Vagina (tissue), 2 donors: ENCODE data around the gene POLR1B.

Source experiments
- POLR2AphosphoS5 ChIP-seq, 2 donors: sonication (generic); formaldehyde crosslinking; IDR thresholded peaks; one replicate each; pipeline ENCODE4 v1.9.0; 2017; ENCODE audit warnings: antibody characterized with exemption in 2 of 2, mild to moderate bottlenecking in 2 of 2, low read depth in 1 of 2; ENCODE audit not compliant: insufficient read depth in 1 of 2
- TF ChIP-seq, protein P1 (sequence below), 3 experiments: fragments of 450-650 bp in 2 of 3; fragments of 200-600 bp in 1 of 3; sonication (generic) in 1 of 3; IDR thresholded peaks; one replicate each; pipeline ENCODE4 v1.5.1; 2017 to 2019; ENCODE audit warnings: antibody characterized with exemption in 3 of 3, mild to moderate bottlenecking in 2 of 3, moderate library complexity in 2 of 3

GRCh38 chr2:112585873-112586464, 43.7 kb downstream of the POLR1B start:
- TF ChIP-seq, protein P1, sequence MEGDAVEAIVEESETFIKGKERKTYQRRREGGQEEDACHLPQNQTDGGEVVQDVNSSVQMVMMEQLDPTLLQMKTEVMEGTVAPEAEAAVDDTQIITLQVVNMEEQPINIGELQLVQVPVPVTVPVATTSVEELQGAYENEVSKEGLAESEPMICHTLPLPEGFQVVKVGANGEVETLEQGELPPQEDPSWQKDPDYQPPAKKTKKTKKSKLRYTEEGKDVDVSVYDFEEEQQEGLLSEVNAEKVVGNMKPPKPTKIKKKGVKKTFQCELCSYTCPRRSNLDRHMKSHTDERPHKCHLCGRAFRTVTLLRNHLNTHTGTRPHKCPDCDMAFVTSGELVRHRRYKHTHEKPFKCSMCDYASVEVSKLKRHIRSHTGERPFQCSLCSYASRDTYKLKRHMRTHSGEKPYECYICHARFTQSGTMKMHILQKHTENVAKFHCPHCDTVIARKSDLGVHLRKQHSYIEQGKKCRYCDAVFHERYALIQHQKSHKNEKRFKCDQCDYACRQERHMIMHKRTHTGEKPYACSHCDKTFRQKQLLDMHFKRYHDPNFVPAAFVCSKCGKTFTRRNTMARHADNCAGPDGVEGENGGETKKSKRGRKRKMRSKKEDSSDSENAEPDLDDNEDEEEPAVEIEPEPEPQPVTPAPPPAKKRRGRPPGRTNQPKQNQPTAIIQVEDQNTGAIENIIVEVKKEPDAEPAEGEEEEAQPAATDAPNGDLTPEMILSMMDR (IDR thresholded peaks at IDR 0.05): no peak
- no peak for TF ChIP-seq POLR2AphosphoS5 (IDR thresholded peaks at IDR 0.05; ENCODE audit: insufficient read depth in 1 of 2, low read depth in 1 of 2)
